HuH-7.5 (cell line): ENCODE data around the gene GJB5.
"Not testable (repeated sequence)": the region's sequence is repeated elsewhere in the genome, so short reads cannot be mapped to it uniquely, and the experiment has no call there.

Experiments
- DNase-seq: peaks from one replicate; pipeline ENCODE4 v3.0.0; 2011; ENCODE audit warnings: low spot score

GJB5 gene

DNA sequence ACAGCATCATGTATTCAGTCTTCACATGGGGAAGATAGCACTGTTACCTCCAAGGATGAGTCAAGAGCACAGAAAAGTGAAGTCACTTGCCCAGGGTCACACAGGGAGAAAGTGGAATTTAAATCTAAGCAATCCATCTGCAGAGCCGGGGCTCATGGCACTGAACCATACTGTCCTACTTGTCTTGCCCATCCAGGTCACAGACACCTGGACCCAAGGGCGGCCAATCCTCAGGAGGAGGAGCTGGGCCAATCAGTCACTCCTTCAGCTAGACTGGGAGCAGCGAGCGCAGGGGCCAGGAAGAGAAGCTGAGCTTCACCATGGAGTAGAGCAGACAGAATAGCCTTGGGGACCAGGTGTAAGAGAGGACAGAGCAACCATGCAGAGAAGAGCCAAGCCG, 9.2 kb upstream of the GJB5 start:
- no peak for DNase-seq

DNA sequence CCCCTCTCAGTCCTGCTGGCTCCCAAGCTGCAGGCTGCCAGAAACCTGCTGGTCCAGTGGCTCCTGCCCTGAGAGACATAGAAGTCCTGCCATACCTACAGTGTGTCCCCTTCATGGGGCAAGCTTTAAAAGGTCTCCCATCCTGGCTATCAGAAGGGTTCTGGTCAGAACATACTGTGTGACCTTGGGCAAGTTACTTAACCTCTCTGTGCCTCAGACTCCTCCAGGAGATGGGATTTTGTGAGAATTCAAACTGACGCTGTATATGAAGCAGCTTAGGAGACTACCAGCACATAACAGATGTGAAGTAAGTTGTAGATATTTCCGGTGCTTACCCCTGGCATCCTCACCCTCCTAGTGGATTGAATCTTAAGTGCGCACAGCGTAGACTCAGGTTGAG, 8.7 kb upstream of the GJB5 start:
- DNase-seq = no peak

DNA sequence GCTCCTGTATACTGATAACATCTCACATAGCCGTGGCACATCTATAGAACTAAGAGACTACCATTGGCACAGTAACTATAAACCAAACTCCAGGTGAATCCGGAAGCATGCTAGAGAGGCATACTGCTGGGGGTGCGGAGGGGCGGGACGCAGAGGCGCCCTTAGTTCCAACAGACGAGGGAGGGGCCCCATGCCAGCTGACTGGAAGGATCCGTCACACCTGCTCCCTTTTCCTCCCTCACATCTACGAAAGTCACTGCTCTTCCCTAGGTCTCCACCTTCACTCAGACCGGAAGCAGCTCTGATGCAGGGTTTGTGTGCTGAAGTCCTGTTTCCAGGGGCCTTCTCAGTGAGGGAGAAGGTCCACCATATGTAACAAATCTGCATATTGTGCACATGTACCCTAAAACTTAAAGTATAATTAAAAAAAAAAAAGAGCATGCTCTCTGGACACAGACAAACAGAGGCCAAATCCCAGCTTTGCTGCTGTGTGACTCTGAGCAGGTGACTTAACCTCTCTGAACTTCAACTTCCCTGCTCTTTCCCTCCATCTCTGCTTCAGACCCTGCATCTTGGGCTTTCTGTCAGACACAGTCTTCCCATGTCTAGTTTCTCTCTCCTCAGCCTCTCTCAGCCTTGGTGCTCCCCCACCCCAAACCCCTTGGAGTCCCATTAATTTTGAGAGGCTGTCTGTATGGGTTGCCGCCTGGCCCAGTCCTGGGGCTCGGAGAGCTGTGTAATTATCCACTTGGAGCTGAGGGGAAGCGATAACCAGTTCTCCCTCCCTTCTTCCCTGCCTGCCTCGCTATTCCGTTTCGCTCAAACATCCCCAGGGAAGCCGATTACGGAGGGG, 7.8 kb upstream of the GJB5 start:
- no peak for DNase-seq

DNA sequence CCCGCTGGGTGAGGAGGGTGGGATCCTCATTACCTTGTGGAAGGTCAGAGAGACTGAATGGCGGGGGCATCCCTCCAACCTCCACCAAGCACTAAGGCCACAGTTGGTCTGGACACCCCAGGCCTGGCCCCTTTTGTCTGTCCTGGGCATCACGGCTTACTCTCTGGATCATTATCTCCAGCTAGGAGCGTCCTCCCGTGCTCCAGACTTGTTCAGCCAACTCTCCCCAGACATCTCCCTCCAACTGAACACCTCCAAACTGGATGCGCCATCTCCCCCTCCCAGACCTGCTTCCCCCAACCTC, 7.3 kb upstream of the GJB5 start:
- no peak for DNase-seq

DNA sequence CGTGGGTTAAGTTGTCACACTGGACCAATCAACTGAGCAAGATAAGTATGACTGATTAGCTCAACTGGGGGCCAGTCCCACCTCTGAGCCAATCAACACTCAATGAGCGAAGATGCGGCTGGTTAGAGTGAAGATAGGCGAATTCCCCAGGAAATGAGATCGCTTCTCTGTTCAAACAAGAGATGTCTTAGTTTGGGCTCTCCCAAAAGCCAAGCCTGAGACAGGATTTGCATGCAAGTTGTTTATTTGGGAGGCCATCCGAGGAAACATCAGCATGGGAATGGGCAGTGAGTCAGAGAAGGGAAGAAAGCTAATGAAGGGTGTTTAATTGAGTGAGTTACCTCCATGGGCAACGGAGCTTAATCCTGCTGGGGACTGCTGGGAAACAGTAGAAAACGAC, 4.9 kb upstream of the GJB5 start:
- DNase-seq = no peak

DNA sequence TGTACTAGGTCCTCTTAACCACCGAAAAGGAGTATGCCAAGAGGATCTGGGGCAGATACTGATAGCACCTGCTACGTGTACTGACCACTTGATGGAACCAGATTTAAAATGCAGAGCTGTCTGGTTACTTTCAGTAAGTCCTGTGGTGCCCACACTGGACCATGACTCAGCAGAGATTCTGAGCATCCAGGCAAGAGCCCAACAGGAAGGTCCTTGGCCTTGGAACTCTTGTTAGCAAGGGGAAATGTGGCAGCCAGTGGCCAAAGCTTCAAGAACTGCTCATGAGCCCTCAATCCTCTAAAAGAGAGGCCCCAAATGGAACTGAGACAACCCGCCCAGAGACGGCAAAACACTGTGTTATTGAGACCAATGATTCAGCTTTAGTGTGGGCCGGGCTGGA, 4.2 kb upstream of the GJB5 start:
- no peak for DNase-seq

DNA sequence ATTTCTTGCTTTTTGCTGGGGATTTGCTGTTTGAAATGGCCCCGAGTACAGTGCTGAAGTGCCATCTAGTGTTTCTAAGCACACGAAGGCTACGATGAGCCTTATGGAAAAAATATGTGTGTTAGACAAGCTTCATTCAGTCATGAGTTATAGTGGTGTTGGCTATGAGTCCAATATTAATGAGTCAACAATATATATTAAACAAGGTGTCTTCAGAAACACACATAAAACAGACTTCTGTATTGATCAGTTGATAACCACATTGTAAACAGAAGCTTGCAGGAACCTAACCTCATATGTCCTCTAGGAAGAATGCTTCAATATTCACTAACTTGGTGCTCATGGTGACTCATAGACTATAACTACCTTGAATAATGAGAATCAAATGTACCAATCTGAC, 1.7 kb upstream of the GJB5 start:
- DNase-seq = no peak

DNA sequence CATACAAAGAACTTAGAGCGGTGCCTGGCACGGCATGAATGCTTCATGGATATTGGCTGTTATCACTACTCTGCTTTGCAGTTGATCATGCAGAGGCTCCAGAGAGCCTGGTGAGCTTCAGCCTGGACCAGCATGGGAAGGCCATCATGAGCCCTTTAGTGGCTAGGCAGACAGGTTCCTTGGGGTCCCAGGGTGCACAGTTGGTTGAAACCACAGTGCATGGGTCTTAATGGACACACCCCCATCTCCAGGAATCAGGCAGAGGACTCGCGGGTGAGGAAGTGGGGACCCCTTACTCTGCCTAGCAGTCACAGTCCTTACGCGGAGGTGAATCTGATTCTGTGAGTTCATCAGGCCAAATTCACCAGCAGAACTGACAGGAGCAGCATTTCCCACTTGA, 1.1 kb downstream of the GJB5 start:
- no peak for DNase-seq

DNA sequence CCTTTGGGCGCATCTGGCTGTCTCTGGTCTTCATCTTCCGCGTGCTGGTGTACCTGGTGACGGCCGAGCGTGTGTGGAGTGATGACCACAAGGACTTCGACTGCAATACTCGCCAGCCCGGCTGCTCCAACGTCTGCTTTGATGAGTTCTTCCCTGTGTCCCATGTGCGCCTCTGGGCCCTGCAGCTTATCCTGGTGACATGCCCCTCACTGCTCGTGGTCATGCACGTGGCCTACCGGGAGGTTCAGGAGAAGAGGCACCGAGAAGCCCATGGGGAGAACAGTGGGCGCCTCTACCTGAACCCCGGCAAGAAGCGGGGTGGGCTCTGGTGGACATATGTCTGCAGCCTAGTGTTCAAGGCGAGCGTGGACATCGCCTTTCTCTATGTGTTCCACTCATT, 2.5 kb downstream of the GJB5 start:
- DNase-seq = no peak

DNA sequence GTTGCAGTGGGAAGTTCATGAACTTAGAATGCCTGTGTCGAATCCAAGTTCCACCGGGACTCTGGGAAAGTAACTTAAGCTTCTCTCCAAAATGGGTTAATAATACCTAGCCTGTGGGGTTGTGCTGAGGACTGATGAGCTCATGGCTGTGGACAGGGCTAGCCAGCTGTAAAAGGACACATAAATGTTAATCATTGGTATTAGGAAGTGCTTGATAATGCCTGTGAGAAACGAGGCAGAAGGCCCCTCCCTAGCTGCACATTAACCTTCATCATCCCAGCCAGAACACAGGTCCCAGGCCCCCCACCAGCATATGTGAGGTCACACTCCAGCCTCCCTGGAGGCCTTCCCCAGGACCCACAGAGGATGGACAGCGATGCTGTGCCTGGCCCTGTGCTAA, 3.9 kb downstream of the GJB5 start:
- DNase-seq = no peak

DNA sequence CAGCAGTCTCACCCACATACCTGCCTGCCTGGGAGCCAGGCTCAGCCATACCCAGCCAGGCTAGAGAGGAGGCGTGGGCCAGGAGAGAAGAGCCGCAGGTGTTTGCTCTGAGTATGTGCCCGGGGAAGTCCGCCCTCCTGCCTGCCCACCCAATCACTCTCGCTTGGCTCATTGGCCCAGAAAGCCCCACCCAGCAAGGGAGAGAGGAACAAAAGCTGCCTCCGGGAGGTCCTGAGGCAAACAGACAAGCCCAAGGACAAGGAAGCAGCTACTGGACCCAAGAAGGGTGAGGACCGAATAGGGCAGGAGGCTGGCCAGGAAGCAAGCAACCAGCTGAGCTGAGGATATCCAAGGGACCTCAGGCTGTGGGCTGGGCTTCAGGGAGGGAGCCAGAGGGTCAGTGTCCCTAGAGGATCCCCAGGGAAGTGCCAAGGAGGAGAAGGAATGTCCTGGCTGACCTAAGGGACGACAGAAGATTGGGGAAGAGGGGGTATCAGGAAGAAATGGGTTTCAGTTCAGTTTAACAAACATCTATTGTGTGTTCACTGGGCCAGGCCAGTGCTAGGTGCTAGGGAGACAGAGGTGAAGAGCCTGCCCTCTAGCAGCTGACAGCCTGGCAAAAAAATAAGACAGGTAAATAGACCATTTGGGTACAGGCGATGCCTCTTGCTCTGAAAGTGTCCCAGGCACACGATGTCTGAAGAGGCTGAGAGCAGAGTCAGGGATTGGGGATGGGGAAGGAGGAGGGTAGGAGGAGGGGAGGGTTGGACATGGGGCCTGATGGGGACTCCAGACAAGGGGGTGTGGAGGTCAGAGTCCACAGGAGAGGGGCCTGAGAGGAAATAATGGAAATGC, 4.9 kb downstream of the GJB5 start, which contains the start of gene GJB4:
Gene GJB4 (plus strand): TSS at position 238 of the 855 bp plus-strand sequence. CDS start 1,515 bp downstream, outside the sequence.
- no peak for DNase-seq

DNA sequence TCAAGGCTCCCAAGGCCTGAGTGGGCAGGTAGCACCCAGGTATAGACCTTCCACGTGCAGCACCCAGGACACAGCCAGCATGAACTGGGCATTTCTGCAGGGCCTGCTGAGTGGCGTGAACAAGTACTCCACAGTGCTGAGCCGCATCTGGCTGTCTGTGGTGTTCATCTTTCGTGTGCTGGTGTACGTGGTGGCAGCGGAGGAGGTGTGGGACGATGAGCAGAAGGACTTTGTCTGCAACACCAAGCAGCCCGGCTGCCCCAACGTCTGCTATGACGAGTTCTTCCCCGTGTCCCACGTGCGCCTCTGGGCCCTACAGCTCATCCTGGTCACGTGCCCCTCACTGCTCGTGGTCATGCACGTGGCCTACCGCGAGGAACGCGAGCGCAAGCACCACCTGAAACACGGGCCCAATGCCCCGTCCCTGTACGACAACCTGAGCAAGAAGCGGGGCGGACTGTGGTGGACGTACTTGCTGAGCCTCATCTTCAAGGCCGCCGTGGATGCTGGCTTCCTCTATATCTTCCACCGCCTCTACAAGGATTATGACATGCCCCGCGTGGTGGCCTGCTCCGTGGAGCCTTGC, 6.4 kb downstream of the GJB5 start:
- no peak for DNase-seq

DNA sequence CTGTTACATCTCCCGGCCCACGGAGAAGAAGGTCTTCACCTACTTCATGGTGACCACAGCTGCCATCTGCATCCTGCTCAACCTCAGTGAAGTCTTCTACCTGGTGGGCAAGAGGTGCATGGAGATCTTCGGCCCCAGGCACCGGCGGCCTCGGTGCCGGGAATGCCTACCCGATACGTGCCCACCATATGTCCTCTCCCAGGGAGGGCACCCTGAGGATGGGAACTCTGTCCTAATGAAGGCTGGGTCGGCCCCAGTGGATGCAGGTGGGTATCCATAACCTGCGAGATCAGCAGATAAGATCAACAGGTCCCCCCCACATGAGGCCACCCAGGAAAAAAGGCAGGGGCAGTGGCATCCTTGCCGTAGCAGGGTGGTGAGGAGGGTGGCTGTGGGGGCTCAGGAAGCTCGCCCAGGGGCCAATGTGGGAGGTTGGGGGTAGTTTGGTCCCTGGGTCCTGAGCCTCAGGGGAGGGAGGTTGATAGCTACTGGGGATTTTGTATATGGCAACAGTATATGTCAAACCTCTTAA, 7.0 kb downstream of the GJB5 start:
- no peak for DNase-seq

DNA sequence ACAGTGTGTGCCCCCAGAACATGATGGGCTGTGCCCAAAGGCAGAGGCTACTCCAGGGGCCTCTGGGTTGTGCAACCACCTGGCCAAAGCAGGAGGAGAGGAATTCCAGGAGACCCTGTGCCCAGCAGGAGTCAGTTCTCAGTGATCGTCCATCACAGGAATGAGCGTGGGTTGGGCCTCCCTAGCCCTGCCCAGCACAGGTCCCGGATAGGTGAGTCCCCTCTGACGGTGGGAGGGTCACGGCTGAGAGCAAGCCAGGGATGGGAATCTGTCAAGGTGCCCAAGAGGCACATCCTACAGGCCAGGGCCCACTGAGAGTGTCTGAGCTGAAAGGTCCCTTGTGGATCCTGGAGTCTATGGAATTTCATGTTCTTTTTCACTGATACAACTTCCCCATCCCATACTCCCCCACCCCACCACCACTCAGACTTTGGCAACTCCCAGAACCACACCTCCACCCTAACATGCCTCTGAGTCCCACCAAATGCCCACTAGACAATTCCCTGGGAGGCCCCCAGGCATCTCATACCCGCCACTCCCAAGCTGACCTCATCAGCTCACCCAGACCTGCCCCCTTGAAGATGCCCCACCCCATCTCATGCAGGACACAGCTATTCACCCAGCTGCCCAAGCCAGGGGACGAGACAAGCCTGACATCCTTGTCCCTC, 7.8 kb downstream of the GJB5 start:
- no peak for DNase-seq

DNA sequence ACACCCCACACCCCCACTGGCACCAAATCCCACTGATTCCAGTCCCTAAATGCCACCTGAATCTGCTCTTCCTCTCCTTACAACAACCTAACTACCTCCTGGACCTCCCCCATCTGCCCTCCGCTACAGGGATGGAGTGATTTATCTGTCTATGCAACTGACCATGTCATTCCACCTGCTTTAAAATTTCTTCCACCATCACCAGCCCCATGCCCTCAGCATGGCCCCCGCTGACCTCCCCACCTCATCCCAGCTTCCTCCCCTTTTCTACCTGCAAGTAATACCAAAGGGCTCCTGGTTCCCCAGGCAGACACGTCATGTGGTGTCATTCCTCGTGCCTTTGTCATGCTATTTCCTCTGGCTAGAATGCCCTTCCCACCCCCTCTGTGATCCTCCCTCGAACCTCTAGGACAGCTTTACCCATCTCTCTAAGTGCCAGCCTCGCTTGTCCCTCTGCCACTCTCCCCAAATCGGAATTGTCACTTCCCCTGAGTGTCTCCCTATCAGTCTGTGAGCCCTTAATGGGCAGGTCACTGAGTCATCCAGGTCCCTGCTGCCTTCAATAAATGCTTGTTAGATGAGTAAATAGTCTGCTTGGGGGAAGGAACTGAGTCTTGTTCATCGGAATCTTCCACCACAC, 8.4 kb downstream of the GJB5 start:
- no peak for DNase-seq

DNA sequence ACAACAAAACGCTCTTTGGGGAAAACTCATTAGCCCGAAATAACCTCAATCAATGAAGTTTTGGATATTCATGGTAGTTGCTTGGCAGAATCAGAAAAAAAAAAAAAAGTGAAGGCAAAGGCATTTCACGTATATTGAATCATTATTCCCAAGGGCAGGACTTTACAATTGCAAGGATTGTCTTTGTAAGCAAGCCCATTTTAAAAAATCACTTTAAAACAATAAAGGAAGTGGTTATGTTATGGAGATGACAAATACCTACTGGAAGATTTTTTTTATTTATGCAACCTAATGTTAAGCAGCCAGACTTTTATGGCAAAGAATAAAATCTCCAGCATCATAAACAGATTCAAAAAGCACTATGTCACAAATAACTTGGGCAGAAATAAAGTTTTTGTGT, 14.0 kb downstream of the GJB5 start:
- no peak for DNase-seq

DNA sequence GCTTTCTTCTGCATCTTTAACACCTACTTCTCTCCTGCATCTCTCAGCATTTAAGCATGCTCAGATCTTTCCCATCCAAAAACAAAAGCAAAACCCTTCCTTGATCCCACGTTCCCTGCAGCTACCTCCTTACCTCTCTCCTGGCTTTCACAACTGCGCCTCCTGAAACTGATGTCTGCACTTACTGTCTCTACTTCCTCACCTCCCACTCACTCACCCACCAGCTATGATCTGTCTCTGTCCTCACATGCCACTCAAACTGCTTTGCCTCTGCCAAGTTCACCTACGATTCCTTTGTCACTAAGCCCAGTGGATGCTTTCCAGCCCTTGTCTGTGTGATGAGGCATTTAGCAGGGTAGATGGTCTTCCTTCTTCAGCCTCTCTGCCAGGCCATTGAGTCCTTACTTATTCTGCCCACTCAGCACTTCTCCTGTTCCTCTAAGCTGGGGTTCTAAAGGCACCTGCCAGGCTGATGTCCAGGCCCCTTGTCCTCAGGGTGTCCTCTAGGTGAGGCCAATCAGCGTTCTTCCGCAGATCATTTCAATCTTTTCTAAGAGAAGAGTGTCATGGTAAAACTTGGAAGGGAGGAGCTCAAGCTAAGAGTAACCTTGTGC, 16.2 kb downstream of the GJB5 start:
- no peak for DNase-seq

DNA sequence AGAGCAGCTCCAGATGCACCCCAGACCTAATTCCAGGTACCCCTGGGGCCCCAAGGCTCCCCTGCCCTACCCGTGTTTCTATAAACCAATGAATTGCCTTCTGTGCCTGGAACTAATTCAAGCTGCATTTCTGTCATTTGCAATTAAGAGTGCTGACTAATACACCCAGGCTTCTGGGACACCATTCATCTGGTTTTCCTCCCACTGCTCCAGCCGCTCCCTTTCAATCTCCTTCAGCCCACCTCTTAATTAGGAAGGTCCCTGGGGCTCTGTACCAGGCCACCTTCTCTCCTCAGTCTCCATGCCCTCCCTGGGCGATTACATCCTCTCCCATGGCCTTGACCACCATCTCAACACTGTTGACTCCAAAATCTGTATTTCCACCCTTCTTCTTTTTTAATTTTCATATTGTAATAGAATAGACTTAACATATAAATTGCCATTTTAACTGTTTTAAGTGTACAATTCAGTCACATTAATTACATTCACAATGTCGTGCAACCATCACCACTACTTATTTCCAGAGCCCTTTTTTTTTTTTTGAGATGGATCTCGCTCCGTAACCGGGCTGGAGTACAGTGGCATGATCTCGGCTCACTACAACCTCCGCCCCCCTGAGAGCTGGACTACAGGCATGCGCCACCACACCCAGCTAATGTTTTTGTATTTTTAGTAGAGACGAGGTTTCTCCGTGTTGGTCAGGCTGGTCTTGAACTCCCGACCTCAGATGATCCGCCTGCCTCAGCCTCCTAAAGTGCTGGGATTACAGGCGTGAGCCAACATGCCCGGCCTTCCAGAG, 16.9 kb downstream of the GJB5 start:
- DNase-seq = no peak

DNA sequence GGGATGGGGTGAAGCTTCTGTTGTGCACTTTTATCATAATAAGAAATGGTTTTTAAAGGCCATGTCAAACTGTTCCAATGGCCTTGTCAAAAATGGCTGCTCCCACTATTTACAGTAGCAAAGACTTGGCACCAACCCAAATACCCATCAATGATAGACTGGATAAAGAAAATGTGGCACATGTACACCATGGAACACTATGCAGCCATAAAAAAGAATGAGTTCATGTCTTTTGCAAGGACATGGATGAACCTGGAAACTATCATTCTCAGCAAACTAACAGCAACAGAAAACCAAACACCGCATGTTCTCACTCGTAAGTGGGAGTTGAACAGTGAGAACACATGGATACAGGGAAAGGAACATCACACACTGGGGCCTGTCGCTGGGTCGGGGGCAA, 18.3 kb downstream of the GJB5 start:
- not testable (repeated sequence) for DNase-seq

DNA sequence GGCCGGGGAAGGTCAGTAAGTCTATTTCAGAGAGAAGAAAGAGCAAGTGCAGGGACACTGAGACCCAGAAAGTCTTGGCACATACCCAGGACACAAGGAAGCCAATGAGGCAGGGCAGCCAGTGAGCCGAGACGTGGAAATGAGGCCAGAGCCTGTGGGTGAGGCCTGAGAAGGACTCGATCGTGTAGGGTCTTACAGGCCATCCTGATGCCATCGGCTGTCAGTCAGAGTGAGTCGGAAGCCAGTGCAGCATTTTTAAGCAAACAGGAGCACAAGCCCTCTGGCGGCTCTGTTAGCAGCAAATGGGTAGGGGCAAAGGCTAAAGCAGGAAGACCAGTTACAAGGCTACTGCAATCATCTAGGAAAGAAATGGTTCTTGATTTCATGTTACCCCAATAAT, 20.1 kb downstream of the GJB5 start:
- DNase-seq = no peak

DNA sequence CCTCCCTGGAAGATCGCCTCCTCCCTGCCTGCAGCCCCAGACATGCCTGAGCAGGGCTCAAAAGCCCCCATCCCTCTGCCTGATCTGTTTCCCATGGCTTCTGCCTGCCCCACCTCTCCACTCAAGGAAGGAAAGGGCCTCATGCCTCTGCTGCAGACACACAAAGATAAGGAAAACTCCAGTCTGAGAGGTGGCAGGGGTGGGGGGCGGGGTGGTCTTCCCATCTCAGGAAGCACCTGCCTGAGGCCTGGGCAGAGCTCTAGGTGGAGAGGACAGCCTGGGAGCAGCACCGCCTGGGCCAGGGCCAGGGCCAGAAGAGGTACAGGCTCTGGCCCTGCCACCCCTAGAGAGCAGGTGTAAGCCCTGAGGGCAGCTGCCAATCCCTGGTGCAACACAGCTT, 22.1 kb downstream of the GJB5 start:
- DNase-seq = no peak
